ENCODE results near the gene ANKRD13D.

- TF ChIP-seq CTCF (IDR thresholded peaks at IDR 0.05), result no peak
- TF ChIP-seq POLR2A (IDR thresholded peaks at IDR 0.05), result no peak
Observed at GRCh38 chr11:67345247-67345919, 56.3 kb downstream of the ANKRD13D start.

All from heart left ventricle (tissue), 13 donors.